Breast epithelium (tissue), 3 donors: Measurements from ENCODE around the gene CDH23.

ENCODE experiments used
- POLR2A ChIP-seq: fragments of 450-650 bp; IDR thresholded peaks from one replicate; pipeline ENCODE4 v1.6.1; 2016; ENCODE audit warnings: antibody characterized with exemption, mild to moderate bottlenecking, moderate library complexity
- POLR2AphosphoS5 ChIP-seq, 3 donors: sonication (generic); formaldehyde crosslinking; IDR thresholded peaks; one replicate each; pipeline ENCODE4 v1.6.1; 2017; ENCODE audit warnings: antibody characterized with exemption in 3 of 3
- TF ChIP-seq, protein P1 (sequence below), 3 donors: fragments of 450-650 bp; IDR thresholded peaks; one replicate each; pipeline ENCODE4 v1.5.1; 2016 to 2017; ENCODE audit warnings: antibody characterized with exemption in 3 of 3, mild to moderate bottlenecking in 3 of 3, moderate library complexity in 3 of 3

GRCh38 chr10:71379118-71379766 is 17.5 kb upstream of the CDH23 start:
- TF ChIP-seq, protein P1, sequence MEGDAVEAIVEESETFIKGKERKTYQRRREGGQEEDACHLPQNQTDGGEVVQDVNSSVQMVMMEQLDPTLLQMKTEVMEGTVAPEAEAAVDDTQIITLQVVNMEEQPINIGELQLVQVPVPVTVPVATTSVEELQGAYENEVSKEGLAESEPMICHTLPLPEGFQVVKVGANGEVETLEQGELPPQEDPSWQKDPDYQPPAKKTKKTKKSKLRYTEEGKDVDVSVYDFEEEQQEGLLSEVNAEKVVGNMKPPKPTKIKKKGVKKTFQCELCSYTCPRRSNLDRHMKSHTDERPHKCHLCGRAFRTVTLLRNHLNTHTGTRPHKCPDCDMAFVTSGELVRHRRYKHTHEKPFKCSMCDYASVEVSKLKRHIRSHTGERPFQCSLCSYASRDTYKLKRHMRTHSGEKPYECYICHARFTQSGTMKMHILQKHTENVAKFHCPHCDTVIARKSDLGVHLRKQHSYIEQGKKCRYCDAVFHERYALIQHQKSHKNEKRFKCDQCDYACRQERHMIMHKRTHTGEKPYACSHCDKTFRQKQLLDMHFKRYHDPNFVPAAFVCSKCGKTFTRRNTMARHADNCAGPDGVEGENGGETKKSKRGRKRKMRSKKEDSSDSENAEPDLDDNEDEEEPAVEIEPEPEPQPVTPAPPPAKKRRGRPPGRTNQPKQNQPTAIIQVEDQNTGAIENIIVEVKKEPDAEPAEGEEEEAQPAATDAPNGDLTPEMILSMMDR (IDR thresholded peaks at IDR 0.05): no peak
- TF ChIP-seq POLR2AphosphoS5 (IDR thresholded peaks at IDR 0.05): no peak
- no peak for TF ChIP-seq POLR2A
